HEK293 (cell line): ENCODE results near the gene OTOF.

Experiments used
- CTCF ChIA-PET: fragments of 350-600 bp; formaldehyde crosslinking; extraction: SDS; loops from one replicate; lab custom pipeline; 2021; ENCODE audit warnings: antibody characterized with exemption; lab: Yijun Ruan, JAX
- POLR2A ChIA-PET: fragments of 300-600 bp; formaldehyde crosslinking; extraction: SDS; loops from one replicate; lab custom pipeline; 2020; ENCODE audit warnings: antibody characterized with exemption, inconsistent platforms; lab: Yijun Ruan, JAX
- H3K27ac ChIP-seq: fragments of 200-500 bp; sonication (Bioruptor generic); 2 replicates; pipeline ENCODE4 v1.5.1; 2014; ENCODE audit warnings: low read depth, low read length, control low read depth, inconsistent platforms; ENCODE audit errors: extremely low read depth
- H3K36me3 ChIP-seq, 2 experiments: fragments of 200-500 bp in 1 of 2; sonication (Bioruptor generic) in 1 of 2; 1 replicate in 1 of 2; 2 replicates in 1 of 2; pipeline ENCODE4 v1.5.1; 2014 to 2017; ENCODE audit warnings: inconsistent platforms in 2 of 2, low read length in 2 of 2; ENCODE audit not compliant: control insufficient read depth in 2 of 2, insufficient read depth in 1 of 2
- H3K4me1 ChIP-seq: fragments of 200-500 bp; sonication (Bioruptor generic); 2 replicates; pipeline ENCODE4 v1.5.1; 2014; ENCODE audit warnings: mild to moderate bottlenecking, low read length, inconsistent platforms; ENCODE audit not compliant: control insufficient read depth, insufficient read depth
- H3K4me3 ChIP-seq: 2 replicates; pipeline ENCODE4 v1.5.1; 2011; ENCODE audit warnings: low read depth, mild to moderate bottlenecking, control low read depth, low read length, moderate library complexity
- H3K9me3 ChIP-seq: fragments of 200-500 bp; sonication (Bioruptor generic); 2 replicates; pipeline ENCODE4 v1.5.1; 2014; ENCODE audit warnings: low read depth, low read length, inconsistent platforms; ENCODE audit not compliant: control insufficient read depth, insufficient read depth
- GLIS1 ChIP-seq: fragments of 450-650 bp; formaldehyde crosslinking; IDR thresholded peaks from 2 replicates; pipeline ENCODE4 v1.5.1; 2016; ENCODE audit warnings: missing biosample characterization, missing genetic modification characterization
- HOXD13 ChIP-seq: sonication (generic); formaldehyde crosslinking; IDR thresholded peaks from 2 replicates; pipeline ENCODE4 v1.8.0; 2022; ENCODE audit warnings: missing genetic modification reagents, borderline replicate concordance
- KLF10 ChIP-seq: fragments of 450-650 bp; IDR thresholded peaks from 2 replicates; pipeline ENCODE4 v1.5.1; 2018; ENCODE audit warnings: missing biosample characterization, mild to moderate bottlenecking, missing genetic modification characterization
- KLF16 ChIP-seq: fragments of 450-650 bp; formaldehyde crosslinking; IDR thresholded peaks from 2 replicates; pipeline ENCODE4 v1.5.1; 2017; ENCODE audit warnings: missing biosample characterization, missing genetic modification characterization
- KLF7 ChIP-seq: fragments of 450-650 bp; formaldehyde crosslinking; IDR thresholded peaks from 2 replicates; pipeline ENCODE4 v1.5.1; 2016; ENCODE audit warnings: missing biosample characterization, missing genetic modification characterization, borderline replicate concordance
- MZF1 ChIP-seq: fragments of 450-650 bp; formaldehyde crosslinking; IDR thresholded peaks from 2 replicates; pipeline ENCODE4 v1.5.1; 2017; ENCODE audit warnings: missing biosample characterization, missing genetic modification characterization, borderline replicate concordance
- SETDB1 ChIP-seq: IDR thresholded peaks from one replicate; pipeline ENCODE4 v1.6.1; 2017; ENCODE audit warnings: mild to moderate bottlenecking, low read length, moderate library complexity, mixed read lengths; ENCODE audit not compliant: insufficient read length
- SP2 ChIP-seq: fragments of 450-650 bp; formaldehyde crosslinking; IDR thresholded peaks from 2 replicates; pipeline ENCODE4 v1.5.1; 2016; ENCODE audit warnings: missing biosample characterization, missing genetic modification characterization
- SP3 ChIP-seq: fragments of 450-650 bp; formaldehyde crosslinking; IDR thresholded peaks from 2 replicates; pipeline ENCODE4 v1.5.1; 2016; ENCODE audit warnings: missing biosample characterization, missing genetic modification characterization
- YY2 ChIP-seq: fragments of 450-650 bp; formaldehyde crosslinking; IDR thresholded peaks from 2 replicates; pipeline ENCODE4 v1.5.1; 2016; ENCODE audit warnings: missing biosample characterization, missing genetic modification characterization
- ZBTB1 ChIP-seq: fragments of 450-650 bp; formaldehyde crosslinking; IDR thresholded peaks from 2 replicates; pipeline ENCODE4 v1.5.1; 2016; ENCODE audit warnings: missing biosample characterization, missing genetic modification characterization
- ZBTB17 ChIP-seq: fragments of 450-650 bp; formaldehyde crosslinking; IDR thresholded peaks from 2 replicates; pipeline ENCODE4 v1.5.1; 2016; ENCODE audit warnings: missing biosample characterization, missing genetic modification characterization
- ZFP3 ChIP-seq: fragments of 450-650 bp; formaldehyde crosslinking; IDR thresholded peaks from 2 replicates; pipeline ENCODE4 v1.5.1; 2016; ENCODE audit warnings: low read depth, missing biosample characterization, missing genetic modification characterization
- ZFP41 ChIP-seq: fragments of 450-650 bp; formaldehyde crosslinking; IDR thresholded peaks from 2 replicates; pipeline ENCODE4 v1.5.1; 2016; ENCODE audit warnings: missing biosample characterization, missing genetic modification characterization, borderline replicate concordance
- ZNF175 ChIP-seq: fragments of 450-650 bp; formaldehyde crosslinking; IDR thresholded peaks from 2 replicates; pipeline ENCODE4 v1.5.1; 2016; ENCODE audit warnings: missing biosample characterization, missing genetic modification characterization
- ZNF184 ChIP-seq: fragments of 450-650 bp; IDR thresholded peaks from 2 replicates; pipeline ENCODE4 v1.5.1; 2018; ENCODE audit warnings: missing biosample characterization, mild to moderate bottlenecking, missing genetic modification characterization
- ZNF211 ChIP-seq: fragments of 450-650 bp; formaldehyde crosslinking; IDR thresholded peaks from 2 replicates; pipeline ENCODE4 v1.5.1; 2016; ENCODE audit warnings: low read depth, missing biosample characterization, missing genetic modification characterization
- ZNF501 ChIP-seq: fragments of 450-650 bp; formaldehyde crosslinking; IDR thresholded peaks from 2 replicates; pipeline ENCODE4 v1.5.1; 2016; ENCODE audit warnings: missing biosample characterization, missing genetic modification characterization
- ZNF544 ChIP-seq: fragments of 450-650 bp; formaldehyde crosslinking; IDR thresholded peaks from 2 replicates; pipeline ENCODE4 v1.5.0; 2017; ENCODE audit warnings: missing biosample characterization, missing genetic modification characterization
- ZNF561 ChIP-seq: fragments of 450-650 bp; IDR thresholded peaks from 2 replicates; pipeline ENCODE4 v1.5.1; 2018; ENCODE audit warnings: missing biosample characterization, missing genetic modification characterization, borderline replicate concordance
- ZNF670 ChIP-seq: fragments of 450-650 bp; formaldehyde crosslinking; IDR thresholded peaks from 2 replicates; pipeline ENCODE4 v1.5.1; 2016; ENCODE audit warnings: missing biosample characterization, missing genetic modification characterization, low read depth
- ZNF677 ChIP-seq: fragments of 450-650 bp; IDR thresholded peaks from 2 replicates; pipeline ENCODE4 v1.5.0; 2018; ENCODE audit warnings: missing biosample characterization, mild to moderate bottlenecking, missing genetic modification characterization, moderate library complexity
- ZNF785 ChIP-seq: fragments of 450-650 bp; formaldehyde crosslinking; IDR thresholded peaks from 2 replicates; pipeline ENCODE4 v1.5.1; 2016; ENCODE audit warnings: missing biosample characterization, missing genetic modification characterization
- ZNF830 ChIP-seq: fragments of 450-650 bp; IDR thresholded peaks from 2 replicates; pipeline ENCODE4 v1.5.0; 2018; ENCODE audit warnings: missing biosample characterization, missing genetic modification characterization, low read depth, mild to moderate bottlenecking, moderate library complexity
- ZSCAN16 ChIP-seq: fragments of 450-650 bp; formaldehyde crosslinking; IDR thresholded peaks from 2 replicates; pipeline ENCODE4 v1.5.1; 2016; ENCODE audit warnings: missing biosample characterization, missing genetic modification characterization
- TF ChIP-seq, protein P1 (sequence below): fragments of 450-650 bp; formaldehyde crosslinking; IDR thresholded peaks from 2 replicates; pipeline ENCODE4 v1.5.1; 2017; ENCODE audit warnings: missing biosample characterization, mild to moderate bottlenecking, missing genetic modification characterization, moderate library complexity
- TF ChIP-seq, protein P2 (sequence below): fragments of 450-650 bp; formaldehyde crosslinking; IDR thresholded peaks from 2 replicates; pipeline ENCODE4 v1.5.1; 2016; ENCODE audit warnings: missing biosample characterization, missing genetic modification characterization
- TF ChIP-seq, protein P3 (sequence below): fragments of 450-650 bp; formaldehyde crosslinking; IDR thresholded peaks from 2 replicates; pipeline ENCODE4 v1.5.1; 2016; ENCODE audit warnings: missing biosample characterization, missing genetic modification characterization
- TF ChIP-seq, protein P4 (sequence below): fragments of 450-650 bp; formaldehyde crosslinking; IDR thresholded peaks from 2 replicates; pipeline ENCODE4 v1.5.1; 2017; ENCODE audit warnings: missing biosample characterization, missing genetic modification characterization
- TF ChIP-seq, protein P5 (sequence below): fragments of 450-650 bp; formaldehyde crosslinking; IDR thresholded peaks from 2 replicates; pipeline ENCODE4 v1.5.1; 2016; ENCODE audit warnings: missing biosample characterization, missing genetic modification characterization

Gene OTOF

DNA sequence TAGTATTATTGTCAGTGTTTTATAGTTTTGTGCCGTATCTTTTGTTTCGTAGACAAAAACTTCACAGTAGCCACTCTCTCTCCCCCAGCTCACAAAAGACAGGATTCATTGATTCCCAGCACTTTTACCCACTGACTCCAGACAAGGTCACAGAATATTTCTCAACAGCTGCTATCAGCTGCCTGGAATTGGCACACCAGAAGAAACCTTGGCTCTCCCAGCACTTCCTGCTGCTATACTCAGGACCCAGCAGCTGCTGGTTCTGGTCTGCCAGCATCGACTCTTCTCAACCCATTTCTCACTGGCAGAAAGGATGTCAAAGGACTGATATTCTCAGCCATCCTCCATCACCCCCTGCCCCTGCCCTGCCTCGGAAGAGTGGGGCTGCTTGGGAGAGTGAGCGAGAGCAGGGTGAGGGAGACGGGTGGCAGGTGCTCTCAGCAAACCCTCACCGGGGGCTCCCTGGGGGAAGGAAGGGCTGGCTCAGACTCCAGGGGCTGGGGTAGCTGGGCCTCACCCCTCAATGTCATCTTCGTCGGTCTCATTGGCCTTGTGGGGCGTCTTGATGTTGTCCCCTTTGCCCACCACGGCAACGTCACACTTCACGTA is 6.1 kb upstream of the OTOF start:
- no peaks in the 10 kb centered on the region for H3K4me1 ChIP-seq
- H3K9me3 ChIP-seq: no peaks in the 10 kb centered on the region
- POLR2A ChIA-PET: no interaction called here
- no peaks in the 10 kb centered on the region for H3K36me3 ChIP-seq
- H3K4me3 ChIP-seq: no peak overlapping the region
- no peak for TF ChIP-seq ZNF670 (tag by site-specific recombination)
- TF ChIP-seq YY2 (tag by site-specific recombination): no peak
- TF ChIP-seq ZFP41 (tag by site-specific recombination): no peak
- TF ChIP-seq GLIS1 (tag by site-specific recombination): no peak
- no peak for TF ChIP-seq KLF10 (tag by site-specific recombination)
- TF ChIP-seq, protein P1, sequence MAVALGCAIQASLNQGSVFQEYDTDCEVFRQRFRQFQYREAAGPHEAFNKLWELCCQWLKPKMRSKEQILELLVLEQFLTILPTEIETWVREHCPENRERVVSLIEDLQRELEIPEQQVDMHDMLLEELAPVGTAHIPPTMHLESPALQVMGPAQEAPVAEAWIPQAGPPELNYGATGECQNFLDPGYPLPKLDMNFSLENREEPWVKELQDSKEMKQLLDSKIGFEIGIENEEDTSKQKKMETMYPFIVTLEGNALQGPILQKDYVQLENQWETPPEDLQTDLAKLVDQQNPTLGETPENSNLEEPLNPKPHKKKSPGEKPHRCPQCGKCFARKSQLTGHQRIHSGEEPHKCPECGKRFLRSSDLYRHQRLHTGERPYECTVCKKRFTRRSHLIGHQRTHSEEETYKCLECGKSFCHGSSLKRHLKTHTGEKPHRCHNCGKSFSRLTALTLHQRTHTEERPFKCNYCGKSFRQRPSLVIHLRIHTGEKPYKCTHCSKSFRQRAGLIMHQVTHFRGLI (tag by site-specific recombination): no peak
- TF ChIP-seq ZNF175: no peak
- no peak for TF ChIP-seq ZNF501
- TF ChIP-seq SP2 (tag by site-specific recombination): no peak
- TF ChIP-seq SP3 (tag by site-specific recombination): no peak
- no peak for TF ChIP-seq ZNF184 (tag by site-specific recombination)
- no peak for TF ChIP-seq ZNF830
- no peak for TF ChIP-seq ZNF677 (tag by site-specific recombination)
- TF ChIP-seq, protein P2, sequence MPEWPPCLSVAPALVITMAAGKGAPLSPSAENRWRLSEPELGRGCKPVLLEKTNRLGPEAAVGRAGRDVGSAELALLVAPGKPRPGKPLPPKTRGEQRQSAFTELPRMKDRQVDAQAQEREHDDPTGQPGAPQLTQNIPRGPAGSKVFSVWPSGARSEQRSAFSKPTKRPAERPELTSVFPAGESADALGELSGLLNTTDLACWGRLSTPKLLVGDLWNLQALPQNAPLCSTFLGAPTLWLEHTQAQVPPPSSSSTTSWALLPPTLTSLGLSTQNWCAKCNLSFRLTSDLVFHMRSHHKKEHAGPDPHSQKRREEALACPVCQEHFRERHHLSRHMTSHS: no peak
- no peak for TF ChIP-seq ZBTB1 (tag by site-specific recombination)
- no peak for TF ChIP-seq KLF7 (tag by site-specific recombination)
- no peak for TF ChIP-seq ZSCAN16 (tag by site-specific recombination)
- TF ChIP-seq ZNF544 (tag by site-specific recombination): no peak
- no peak overlapping the region for H3K27ac ChIP-seq
- CTCF ChIA-PET: interaction anchor here (0.5 kb wide), 1 partner anchor 15 kb away, joined by 7 read pairs; no protein-coding TSS in a partner anchor

DNA sequence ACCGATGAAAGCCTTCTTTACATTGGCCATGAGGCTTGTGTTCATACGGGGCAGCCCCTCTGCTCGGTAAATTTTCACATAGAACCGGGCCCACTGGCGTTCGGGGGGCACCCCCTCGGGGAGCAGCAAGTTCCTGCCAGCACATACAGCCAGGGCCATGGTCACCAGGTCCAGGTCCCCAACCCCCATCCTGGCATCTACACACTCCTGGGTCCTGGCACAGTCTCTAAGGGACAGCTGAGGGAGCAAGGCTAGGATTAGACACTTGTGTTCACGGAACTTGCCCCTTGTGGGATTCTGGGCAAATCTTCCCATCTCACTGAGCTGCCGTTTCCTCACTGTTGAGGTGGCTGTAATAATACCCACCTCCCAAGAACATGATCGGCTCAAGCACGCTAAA is 5.6 kb upstream of the OTOF start:
- POLR2A ChIA-PET: no interaction called here
- TF ChIP-seq SETDB1 (no peak), ZNF561 (tag by site-specific recombination) (no peak), ZNF785 (tag by site-specific recombination) (no peak), ZNF830 (no peak), KLF16 (no peak), HOXD13 (no peak), MZF1 (tag by site-specific recombination) (no peak), ZFP3 (tag by site-specific recombination) (no peak), ZNF211 (tag by site-specific recombination) (no peak), ZBTB17 (tag by site-specific recombination) (no peak)
- TF ChIP-seq, protein P3, sequence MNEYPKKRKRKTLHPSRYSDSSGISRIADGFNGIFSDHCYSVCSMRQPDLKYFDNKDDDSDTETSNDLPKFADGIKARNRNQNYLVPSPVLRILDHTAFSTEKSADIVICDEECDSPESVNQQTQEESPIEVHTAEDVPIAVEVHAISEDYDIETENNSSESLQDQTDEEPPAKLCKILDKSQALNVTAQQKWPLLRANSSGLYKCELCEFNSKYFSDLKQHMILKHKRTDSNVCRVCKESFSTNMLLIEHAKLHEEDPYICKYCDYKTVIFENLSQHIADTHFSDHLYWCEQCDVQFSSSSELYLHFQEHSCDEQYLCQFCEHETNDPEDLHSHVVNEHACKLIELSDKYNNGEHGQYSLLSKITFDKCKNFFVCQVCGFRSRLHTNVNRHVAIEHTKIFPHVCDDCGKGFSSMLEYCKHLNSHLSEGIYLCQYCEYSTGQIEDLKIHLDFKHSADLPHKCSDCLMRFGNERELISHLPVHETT: no peak
- TF ChIP-seq, protein P1 (tag by site-specific recombination): no peak
- TF ChIP-seq, protein P4, sequence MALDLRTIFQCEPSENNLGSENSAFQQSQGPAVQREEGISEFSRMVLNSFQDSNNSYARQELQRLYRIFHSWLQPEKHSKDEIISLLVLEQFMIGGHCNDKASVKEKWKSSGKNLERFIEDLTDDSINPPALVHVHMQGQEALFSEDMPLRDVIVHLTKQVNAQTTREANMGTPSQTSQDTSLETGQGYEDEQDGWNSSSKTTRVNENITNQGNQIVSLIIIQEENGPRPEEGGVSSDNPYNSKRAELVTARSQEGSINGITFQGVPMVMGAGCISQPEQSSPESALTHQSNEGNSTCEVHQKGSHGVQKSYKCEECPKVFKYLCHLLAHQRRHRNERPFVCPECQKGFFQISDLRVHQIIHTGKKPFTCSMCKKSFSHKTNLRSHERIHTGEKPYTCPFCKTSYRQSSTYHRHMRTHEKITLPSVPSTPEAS: no peak
- TF ChIP-seq, protein P5, sequence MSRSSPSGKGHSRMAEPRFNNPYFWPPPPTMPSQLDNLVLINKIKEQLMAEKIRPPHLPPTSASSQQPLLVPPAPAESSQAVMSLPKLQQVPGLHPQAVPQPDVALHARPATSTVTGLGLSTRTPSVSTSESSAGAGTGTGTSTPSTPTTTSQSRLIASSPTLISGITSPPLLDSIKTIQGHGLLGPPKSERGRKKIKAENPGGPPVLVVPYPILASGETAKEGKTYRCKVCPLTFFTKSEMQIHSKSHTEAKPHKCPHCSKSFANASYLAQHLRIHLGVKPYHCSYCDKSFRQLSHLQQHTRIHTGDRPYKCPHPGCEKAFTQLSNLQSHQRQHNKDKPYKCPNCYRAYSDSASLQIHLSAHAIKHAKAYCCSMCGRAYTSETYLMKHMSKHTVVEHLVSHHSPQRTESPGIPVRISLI (tag by site-specific recombination): no peak

More for the DNA sequence above, 5.6 kb upstream of the OTOF start:
- Histone ChIP-seq H3K36me3 (no peaks in the 10 kb centered on the region), H3K4me1 (no peaks in the 10 kb centered on the region), H3K27ac (no peak overlapping the region), H3K9me3 (no peaks in the 10 kb centered on the region), H3K4me3 (no peak overlapping the region)
- CTCF ChIA-PET: interaction anchor here (0.5 kb wide), 1 partner anchor 14 kb away, joined by 7 read pairs; no protein-coding TSS in a partner anchor
